H1 (cell line): ENCODE data around the gene SLC22A2. TPM values are rescaled to one million over a fixed set of nuclear protein-coding genes. Genes with fewer than 3 reads are reported as not detected.

ENCODE experiments used
- CTCF ChIA-PET: fragments of 300-600 bp; sonication (Branson Sonifier 250); formaldehyde crosslinking; loops from one replicate; lab custom pipeline; 2021; ENCODE audit not compliant: partially characterized antibody; lab: Charles Lee
- POLR2A ChIA-PET: fragments of 300-600 bp; sonication (Branson Sonifier 250); formaldehyde crosslinking; loops from one replicate; lab custom pipeline; 2021; ENCODE audit warnings: inconsistent platforms; ENCODE audit not compliant: partially characterized antibody; lab: Charles Lee
- DNase-seq, 2 experiments: peaks; one replicate each; pipeline versions ENCODE4 v3.0.0 to v3.0.0-alpha.2; 2010 to 2022; ENCODE audit warnings: low spot score in 2 of 2, low read depth in 1 of 2, mixed read lengths in 1 of 2
- FAIRE-seq: peaks from 2 replicates; lab custom pipeline; 2011; peaks lifted over from hg19 to GRCh38; lab: Jason Lieb, UNC
- H2AFZ ChIP-seq: 2 replicates; pipeline ENCODE4 v1.8.1; 2012; ENCODE audit warnings: low read length, inconsistent platforms
- H2AK5ac ChIP-seq: 2 replicates; pipeline ENCODE4 v1.6.1; 2013; ENCODE audit warnings: low read depth, low read length
- H2BK120ac ChIP-seq: replicated peaks from 2 replicates; pipeline ENCODE3; 2013; ENCODE audit warnings: low read depth, low read length, inconsistent platforms
- H2BK12ac ChIP-seq: 2 replicates; pipeline ENCODE4 v1.6.1; 2013; ENCODE audit warnings: low read depth, low read length
- H2BK15ac ChIP-seq: 2 replicates; pipeline ENCODE4 v1.6.1; 2013; ENCODE audit warnings: low read length
- H2BK20ac ChIP-seq: 2 replicates; pipeline ENCODE4 v1.6.1; 2013; ENCODE audit warnings: low read length
- H2BK5ac ChIP-seq: 2 replicates; pipeline ENCODE4 v1.6.1; 2013; ENCODE audit warnings: low read depth, low read length
- H3K14ac ChIP-seq: 2 replicates; pipeline ENCODE4 v1.6.1; 2013; ENCODE audit warnings: inconsistent platforms; ENCODE audit not compliant: insufficient read length
- H3K18ac ChIP-seq: 2 replicates; pipeline ENCODE4 v1.6.1; 2013; ENCODE audit warnings: low read length; ENCODE audit errors: extremely low read depth
- H3K23ac ChIP-seq: 2 replicates; pipeline ENCODE4 v1.6.1; 2013; ENCODE audit warnings: inconsistent platforms; ENCODE audit not compliant: insufficient read length
- H3K23me2 ChIP-seq: 2 replicates; pipeline ENCODE4 v1.6.1; 2013; ENCODE audit warnings: low read depth, low read length
- H3K27ac ChIP-seq: 2 replicates; pipeline ENCODE4 v1.6.1; 2011; ENCODE audit warnings: low read depth, low read length, inconsistent platforms
- H3K27me3 ChIP-seq, 4 experiments: replicated peaks in 1 of 4; 1 replicate in 1 of 4; 2 replicates in 3 of 4; pipeline versions ENCODE4 v1.6.1 to v1.8.1; 2011 to 2013; ENCODE audit warnings: low read length in 3 of 4, mild to moderate bottlenecking in 3 of 4, inconsistent platforms in 2 of 4, mixed read lengths in 2 of 4, moderate library complexity in 1 of 4; ENCODE audit not compliant: control insufficient read depth in 3 of 4, insufficient read depth in 3 of 4; ENCODE audit errors: extremely low read depth in 1 of 4
- H3K36me3 ChIP-seq, 4 experiments: 2 replicates each; pipeline versions ENCODE4 v1.6.1 to v1.8.1; 2011 to 2013; ENCODE audit warnings: mild to moderate bottlenecking in 4 of 4, low read length in 3 of 4, moderate library complexity in 2 of 4, control low read depth in 1 of 4, inconsistent platforms in 1 of 4; ENCODE audit not compliant: insufficient read depth in 4 of 4, control insufficient read depth in 2 of 4
- H3K4ac ChIP-seq: replicated peaks from 2 replicates; pipeline ENCODE3; 2013; ENCODE audit warnings: low read length, low read depth, mixed read lengths, inconsistent platforms; ENCODE audit not compliant: insufficient read length
- H3K4me1 ChIP-seq, 4 experiments: replicated peaks in 1 of 4; 1 replicate in 1 of 4; 2 replicates in 3 of 4; pipeline versions ENCODE4 v1.6.1 to v1.8.1; 2011 to 2013; ENCODE audit warnings: low read length in 3 of 4, inconsistent platforms in 2 of 4, mixed read lengths in 1 of 4; ENCODE audit not compliant: insufficient read depth in 4 of 4, control insufficient read depth in 3 of 4
- H3K4me2 ChIP-seq, 2 experiments: 2 replicates each; pipeline versions ENCODE4 v1.6.1 to v1.8.1; 2011 to 2013; ENCODE audit warnings: low read depth in 2 of 2, low read length in 2 of 2, control low read depth in 1 of 2, inconsistent platforms in 1 of 2, mild to moderate bottlenecking in 1 of 2; ENCODE audit not compliant: insufficient read depth in 1 of 2
- H3K4me3 ChIP-seq, 4 experiments: fragments of 200-600, 300-600 bp in 1 of 4; sonication (generic), shearing (Covaris generic), sonication (Bioruptor Twin) in 1 of 4; 2 replicates each; pipeline versions ENCODE4 v1.5.1 to v1.8.1; 2011 to 2016; ENCODE audit warnings: low read length in 4 of 4, low read depth in 3 of 4, control low read depth in 2 of 4, inconsistent platforms in 2 of 4, mild to moderate bottlenecking in 2 of 4, mixed read lengths in 1 of 4, moderate library complexity in 1 of 4; ENCODE audit not compliant: insufficient read depth in 2 of 4; ENCODE audit errors: extremely low read depth in 1 of 4
- H3K56ac ChIP-seq: replicated peaks from 2 replicates; pipeline ENCODE3; 2013; ENCODE audit warnings: low read depth, mild to moderate bottlenecking, mixed read lengths, low read length, inconsistent platforms; ENCODE audit not compliant: insufficient read length
- H3K79me1 ChIP-seq: 2 replicates; pipeline ENCODE4 v1.6.1; 2013; ENCODE audit warnings: low read depth, low read length, control low read depth
- H3K79me2 ChIP-seq, 2 experiments: 2 replicates each; pipeline versions ENCODE4 v1.6.1 to v1.8.1; 2012 to 2013; ENCODE audit warnings: low read length in 2 of 2, mild to moderate bottlenecking in 2 of 2, inconsistent platforms in 1 of 2; ENCODE audit not compliant: insufficient read depth in 2 of 2, control insufficient read depth in 1 of 2
- H3K9ac ChIP-seq, 4 experiments: replicated peaks in 1 of 4; 1 replicate in 1 of 4; 2 replicates in 3 of 4; pipeline versions ENCODE4 v1.6.1 to v1.8.1; 2011 to 2013; ENCODE audit warnings: low read depth in 3 of 4, low read length in 3 of 4, control low read depth in 2 of 4, mild to moderate bottlenecking in 2 of 4, moderate library complexity in 2 of 4, inconsistent platforms in 1 of 4; ENCODE audit errors: extremely low read depth in 1 of 4
- H3K9me3 ChIP-seq, 2 experiments: 2 replicates each; pipeline versions ENCODE4 v1.6.1 to v1.8.1; 2012 to 2013; ENCODE audit warnings: mild to moderate bottlenecking in 2 of 2, moderate library complexity in 2 of 2, control low read depth in 1 of 2, inconsistent platforms in 1 of 2, low read depth in 1 of 2, low read length in 1 of 2, mixed read lengths in 1 of 2; ENCODE audit not compliant: insufficient read depth in 2 of 2
- H4K20me1 ChIP-seq, 2 experiments: replicated peaks in 1 of 2; 2 replicates each; pipeline versions ENCODE3 to v1.8.1; 2011 to 2013; ENCODE audit warnings: inconsistent platforms in 2 of 2, low read length in 2 of 2, mild to moderate bottlenecking in 1 of 2; ENCODE audit not compliant: insufficient read depth in 2 of 2, control insufficient read depth in 1 of 2
- H4K5ac ChIP-seq: 2 replicates; pipeline ENCODE4 v1.6.1; 2013; ENCODE audit warnings: low read length, low read depth, mixed read lengths, inconsistent platforms; ENCODE audit not compliant: insufficient read length
- H4K8ac ChIP-seq: 2 replicates; pipeline ENCODE4 v1.8.0; 2013; ENCODE audit warnings: mild to moderate bottlenecking, moderate library complexity, low read length, inconsistent platforms; ENCODE audit not compliant: insufficient read depth; ENCODE audit errors: extremely low read depth
- H4K91ac ChIP-seq: replicated peaks from 2 replicates; pipeline ENCODE3; 2013; ENCODE audit warnings: low read length, mixed read lengths, inconsistent platforms; ENCODE audit not compliant: insufficient read length
- CREB1 ChIP-seq: IDR thresholded peaks from 2 replicates; pipeline ENCODE4 v1.6.1; 2012; ENCODE audit warnings: inconsistent platforms
- EZH2 ChIP-seq: fragments of 200-600 bp; sonication (generic); IDR thresholded peaks from 2 replicates; pipeline ENCODE4 v1.7.1; 2012; ENCODE audit warnings: low read depth, mild to moderate bottlenecking, moderate library complexity, low read length, inconsistent platforms; ENCODE audit not compliant: severe bottlenecking
- HDAC6 ChIP-seq: IDR thresholded peaks from one replicate; pipeline ENCODE4 v1.7.1; 2012; ENCODE audit warnings: low read depth, mild to moderate bottlenecking, inconsistent platforms, low read length, moderate library complexity
- KDM4A ChIP-seq: IDR thresholded peaks from one replicate; pipeline ENCODE4 v1.7.1; 2012; ENCODE audit warnings: low read depth, mild to moderate bottlenecking, moderate library complexity, low read length, inconsistent platforms; ENCODE audit not compliant: severe bottlenecking
- NRF1 ChIP-seq: IDR thresholded peaks from 2 replicates; pipeline ENCODE4 v1.6.1; 2011; ENCODE audit warnings: mild to moderate bottlenecking, low read depth, low read length, improper control_type of control experiment
- POLR2AphosphoS5 ChIP-seq: IDR thresholded peaks from 2 replicates; pipeline ENCODE4 v1.6.1; 2011; ENCODE audit warnings: low read depth, low read length
- SP4 ChIP-seq: IDR thresholded peaks from 2 replicates; pipeline ENCODE4 v1.6.1; 2012; ENCODE audit warnings: low read length, inconsistent platforms
- TBP ChIP-seq: IDR thresholded peaks from 2 replicates; pipeline ENCODE4 v1.6.1; 2011; ENCODE audit warnings: low read depth, low read length, improper control_type of control experiment
- WGBS, 2 experiments: shearing (Covaris generic) in 1 of 2; methylation state at CpG; one replicate each; pipeline versions ENCODE4 v1.1.6 to v1.1.7; 2013 to 2015; ENCODE audit warnings: low lambda C conversion rate in 2 of 2, mixed read lengths in 2 of 2, inconsistent platforms in 1 of 2, low coverage in 1 of 2, missing lambda C conversion rate in 1 of 2; ENCODE audit not compliant: insufficient replicate concordance in 2 of 2, insufficient coverage in 1 of 2, insufficient read length in 1 of 2; ENCODE audit errors: extremely low coverage in 1 of 2, missing lambda C conversion rate in 1 of 2; 5-methylcytosine and 5-hydroxymethylcytosine counted together
- polyA plus RNA-seq, 7 experiments: library from polyadenylated mRNA; depleted of rRNA in 3 of 7; stranded (reverse) in 5 of 7; unstranded in 2 of 7; fragments of >200 nt in 5 of 7; fragments of 200-250 nt in 2 of 7; gene quantifications; 1 replicate in 5 of 7; 2 replicates in 1 of 7; 4 replicates in 1 of 7; pipeline versions ENCODE4 v1.2.1 to v1.2.3, GENCODE V29; 2011 to 2013; ENCODE audit warnings: missing spikeins in 2 of 7, mixed read lengths in 2 of 7
- total RNA-seq: library from RNA; stranded (reverse); fragmentation: NEBNext Ultra II Directional; extraction: Animal tissue kit (Norgen Biotek cat#: 25700); gene quantifications from 2 replicates; pipeline ENCODE4 v1.2.1, GENCODE V29; 2021
- TF ChIP-seq, protein P1 (sequence below): IDR thresholded peaks from 2 replicates; pipeline ENCODE4 v1.6.1; 2012; ENCODE audit warnings: inconsistent platforms

SLC22A2 gene
- total and polyA plus RNA-seq, 2 of the 8 experiments (the other 6 are each of a cell fraction or from before 2014, with no cell fraction given), result 0.23 to 1.4 TPM

DNA sequence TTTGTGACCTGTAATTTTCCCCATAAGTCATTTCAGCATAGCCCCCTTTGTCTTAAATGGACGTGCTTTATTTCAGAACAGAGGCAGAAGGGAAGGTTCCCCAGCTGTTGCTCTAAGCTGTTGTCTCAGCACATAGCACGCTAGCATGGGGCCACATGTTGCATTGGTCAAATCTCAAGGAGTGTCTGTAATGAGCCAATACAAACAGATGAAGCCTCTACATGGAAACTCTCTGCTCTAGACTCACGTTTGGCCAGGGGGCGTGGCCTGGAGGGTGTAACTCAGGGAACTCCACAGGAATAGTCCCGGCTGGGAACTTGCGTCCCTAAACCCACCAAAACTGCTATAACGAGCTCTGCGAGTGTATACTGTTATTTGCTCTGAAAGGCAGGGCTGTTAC lies 35.2 kb upstream of the SLC22A2 start:
- no peak for FAIRE-seq
- Histone ChIP-seq H3K14ac (no peak overlapping the region), H3K79me2 (no peaks in the 10 kb centered on the region), H2BK15ac (no peak overlapping the region), H3K4ac (no peak overlapping the region), H2BK20ac (no peak overlapping the region), H3K4me3 (no peak overlapping the region), H3K23ac (no peak overlapping the region), H3K18ac (no peak overlapping the region), H2BK5ac (no peak overlapping the region), H4K8ac (no peak overlapping the region), H2BK12ac (no peak overlapping the region), H3K4me1 (peaks cover 0 to 5% (median 0%) of the 10 kb centered on the region in 4 experiments; a peak in 3 of 7 replicates), H3K56ac (no peak overlapping the region), H3K27ac (no peak overlapping the region), H4K91ac (no peak overlapping the region), H3K9ac (no peak overlapping the region), H3K27me3 (no peaks in the 10 kb centered on the region), H2AK5ac (no peak overlapping the region), H3K36me3 (no peaks in the 10 kb centered on the region; a peak in 1 of 8 replicates), H3K4me2 (no peak overlapping the region), H2BK120ac (no peak overlapping the region), H3K23me2 (peaks cover 2% of the 10 kb centered on the region; the same call in 1 of the 2 replicates), H4K5ac (no peak overlapping the region), H3K79me1 (no peaks in the 10 kb centered on the region), H4K20me1 (no peaks in the 10 kb centered on the region), H2AFZ (peak overlapping the region; percentile 90), H3K9me3 (no peaks in the 10 kb centered on the region)
- DNase-seq, result no peak
- CTCF ChIA-PET, result interaction anchor here (0.6 to 1.5 kb wide), 8 partner anchors 11 to 173 kb away, joined by 3 to 5 read pairs (median 4); no protein-coding TSS in a partner anchor
- POLR2A ChIA-PET, result interaction anchor here (1.0 kb wide), 1 partner anchor 17 kb away, joined by 3 read pairs; no protein-coding TSS in a partner anchor
- whole genome bisulfite sequencing, 2 experiments, result 82% methylated on average over 8 of the region's 8 CpGs; no CpG with 5 or more reads in 1 of the 2 experiments
- TF ChIP-seq POLR2AphosphoS5, result no peak
- no peak for TF ChIP-seq CREB1
- no peak for TF ChIP-seq TBP
- TF ChIP-seq KDM4A, result no peak
- TF ChIP-seq SP4, result no peak
- TF ChIP-seq NRF1, result no peak
- no peak for TF ChIP-seq HDAC6
- no peak for TF ChIP-seq EZH2
- TF ChIP-seq, protein P1, sequence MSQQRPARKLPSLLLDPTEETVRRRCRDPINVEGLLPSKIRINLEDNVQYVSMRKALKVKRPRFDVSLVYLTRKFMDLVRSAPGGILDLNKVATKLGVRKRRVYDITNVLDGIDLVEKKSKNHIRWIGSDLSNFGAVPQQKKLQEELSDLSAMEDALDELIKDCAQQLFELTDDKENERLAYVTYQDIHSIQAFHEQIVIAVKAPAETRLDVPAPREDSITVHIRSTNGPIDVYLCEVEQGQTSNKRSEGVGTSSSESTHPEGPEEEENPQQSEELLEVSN, result no peak
